Activated CD8-positive, alpha-beta T cell treated with anti-CD3 and anti-CD28 coated beads, Interleukin-2, amount 10 ng/mL, durations not matched to agents 7 days and 5 days (primary cell): ENCODE measurements around the gene SLC4A11. TPM values are rescaled to one million over a fixed set of nuclear protein-coding genes. Genes with fewer than 3 reads are reported as not detected.
"Not testable (repeated sequence)": the region's sequence is repeated elsewhere in the genome, so short reads cannot be mapped to it uniquely, and the experiment has no call there.

Source experiments
- ATAC-seq: fragments of 150-1000 bp; cut with Tn5 transposase; one replicate; pipeline ENCODE4 v1.10.0; 2021; ENCODE audit warnings: moderate library complexity
- CTCF ChIA-PET: fragments of 350-600 bp; sonication (Branson Sonifier 250); formaldehyde crosslinking; loops from one replicate; lab custom pipeline; 2021; ENCODE audit warnings: antibody characterized with exemption; lab: Charles Lee
- POLR2A ChIA-PET: fragments of 350-600 bp; sonication (Branson Sonifier 250); formaldehyde crosslinking; loops from one replicate; lab custom pipeline; 2021; ENCODE audit warnings: antibody characterized with exemption; lab: Charles Lee
- DNase-seq: peaks from one replicate; pipeline ENCODE4 v3.0.0-alpha.2; 2020
- H3K27ac Mint-ChIP-seq: one replicate; pipeline ENCODE4 v1.8.0; 2021; ENCODE audit warnings: mild to moderate bottlenecking, mixed read lengths
- H3K27me3 Mint-ChIP-seq: one replicate; pipeline ENCODE4 v1.8.0; 2021; ENCODE audit warnings: low read depth, mixed read lengths
- H3K36me3 Mint-ChIP-seq: one replicate; pipeline ENCODE4 v1.8.0; 2021; ENCODE audit warnings: low read depth, mixed read lengths
- H3K4me1 Mint-ChIP-seq: one replicate; pipeline ENCODE4 v1.8.0; 2021; ENCODE audit warnings: low read depth, mixed read lengths
- H3K4me3 Mint-ChIP-seq: one replicate; pipeline ENCODE4 v1.8.0; 2021; ENCODE audit warnings: mild to moderate bottlenecking, mixed read lengths
- H3K9me3 Mint-ChIP-seq: one replicate; pipeline ENCODE4 v1.8.0; 2022; ENCODE audit warnings: mixed read lengths; ENCODE audit not compliant: insufficient read depth
- total RNA-seq, 2 experiments: library from RNA; stranded (reverse); gene quantifications; one replicate each; pipeline ENCODE4 v1.2.3, GENCODE V29; 2021

The SLC4A11 gene
- total RNA-seq, 2 experiments from 2014 or later: 1.6 to 2.8 TPM

- ChIA-PET POLR2A (no interaction called here), CTCF (no interaction called here)
- no peak for DNase-seq
- Mint-ChIP-seq H3K4me1 (no peaks in the 10 kb centered on the region), H3K4me3 (no peak overlapping the region), H3K36me3 (peaks cover 65% of the 10 kb centered on the region), H3K9me3 (no peaks in the 10 kb centered on the region), H3K27ac (no peak overlapping the region), H3K27me3 (no peaks in the 10 kb centered on the region)
- ATAC-seq: no peak
These were observed 44.2 kb downstream of the SLC4A11 start for GRCh38 chr20:3194617-3195280.

- ATAC-seq (no peak), DNase-seq (no peak)
- no peak overlapping the region for H3K4me3 Mint-ChIP-seq
- H3K27ac Mint-ChIP-seq: no peak overlapping the region
- H3K36me3 Mint-ChIP-seq: peaks cover 58% of the 10 kb centered on the region
- no peaks in the 10 kb centered on the region for H3K27me3 Mint-ChIP-seq
- CTCF ChIA-PET: no interaction called here
- H3K4me1 Mint-ChIP-seq: no peaks in the 10 kb centered on the region
- POLR2A ChIA-PET: interaction anchor here (2.0 kb wide), 1 partner anchor 9 kb away, joined by 9 read pairs; no protein-coding TSS in a partner anchor
- H3K9me3 Mint-ChIP-seq: no peaks in the 10 kb centered on the region
These were observed 45.0 kb downstream of the SLC4A11 start for GRCh38 chr20:3193806-3194616.

DNA sequence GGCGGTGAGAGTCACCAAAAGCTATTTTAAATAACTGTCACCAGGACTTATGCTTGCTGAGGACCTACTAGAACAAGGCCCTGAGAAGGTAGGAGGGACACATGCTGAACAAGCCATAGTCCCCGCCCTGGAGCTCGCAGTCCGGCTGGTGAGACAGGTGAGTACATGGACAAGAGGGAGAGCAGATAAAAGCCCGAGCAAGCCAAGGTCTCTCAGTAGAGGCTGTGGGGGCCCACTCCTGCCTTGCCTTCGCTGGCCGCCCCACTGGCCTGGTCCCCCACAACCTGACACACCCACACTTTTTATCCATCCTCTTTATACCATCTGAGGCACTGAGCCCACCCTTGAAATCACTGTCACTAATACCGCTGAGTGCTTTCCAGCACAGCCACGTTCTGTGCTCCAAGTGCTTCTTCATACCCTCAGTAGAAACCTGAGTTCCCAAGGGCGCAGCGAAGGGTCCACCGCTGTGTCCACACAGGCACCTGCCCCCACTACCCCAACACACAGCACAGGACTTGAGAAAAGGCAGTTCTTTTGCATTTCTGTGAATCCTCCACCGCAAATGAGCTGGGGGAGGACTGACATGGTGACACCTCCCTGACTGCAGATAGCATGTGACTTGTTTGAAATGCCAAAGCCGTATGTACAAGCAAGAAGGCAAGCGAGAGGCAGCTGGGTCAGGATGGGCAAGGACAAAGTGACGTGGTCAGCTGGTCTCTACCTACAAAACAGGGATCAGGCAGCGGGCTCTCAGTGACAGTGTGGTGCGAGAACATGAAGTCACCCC lies 46.6 kb downstream of the SLC4A11 start:
- CTCF ChIA-PET: no interaction called here
- H3K9me3 Mint-ChIP-seq: no peaks in the 10 kb centered on the region
- H3K4me1 Mint-ChIP-seq: no peaks in the 10 kb centered on the region
- POLR2A ChIA-PET: interaction anchor here (2.0 kb wide), 1 partner anchor 11 kb away, joined by 9 read pairs; no protein-coding TSS in a partner anchor
- H3K27ac Mint-ChIP-seq: no peak overlapping the region
- DNase-seq (no peak), ATAC-seq (no peak)
- peaks cover 49% of the 10 kb centered on the region for H3K36me3 Mint-ChIP-seq
- H3K4me3 Mint-ChIP-seq: no peak overlapping the region
- H3K27me3 Mint-ChIP-seq: no peaks in the 10 kb centered on the region

- Mint-ChIP-seq H3K4me1 (no peaks in the 10 kb centered on the region), H3K9me3 (no peaks in the 10 kb centered on the region), H3K27ac (no peak overlapping the region), H3K36me3 (peaks cover 41% of the 10 kb centered on the region), H3K27me3 (no peaks in the 10 kb centered on the region), H3K4me3 (no peak overlapping the region)
- ChIA-PET POLR2A (no interaction called here), CTCF (no interaction called here)
- DNase-seq (no peak), ATAC-seq (no peak)
These were observed 48.3 kb downstream of the SLC4A11 start for GRCh38 chr20:3190681-3191111.

GRCh38 chr20:3189561-3190131 lies 49.3 kb downstream of the SLC4A11 start:
- no peak overlapping the region for H3K4me3 Mint-ChIP-seq
- DNase-seq (no peak), ATAC-seq (no peak)
- POLR2A ChIA-PET: no interaction called here
- CTCF ChIA-PET: no interaction called here
- H3K36me3 Mint-ChIP-seq: peaks cover 32% of the 10 kb centered on the region
- H3K27me3 Mint-ChIP-seq: no peaks in the 10 kb centered on the region
- no peaks in the 10 kb centered on the region for H3K9me3 Mint-ChIP-seq
- H3K27ac Mint-ChIP-seq: no peak overlapping the region
- H3K4me1 Mint-ChIP-seq: no peaks in the 10 kb centered on the region

- H3K27me3 Mint-ChIP-seq: no peaks in the 10 kb centered on the region
- ChIA-PET CTCF (no interaction called here), POLR2A (interaction anchor here (0.6 kb wide), 1 partner anchor 67 kb away, joined by 3 read pairs; no protein-coding TSS in a partner anchor)
- no peak overlapping the region for H3K27ac Mint-ChIP-seq
- peaks cover 28% of the 10 kb centered on the region for H3K36me3 Mint-ChIP-seq
- no peaks in the 10 kb centered on the region for H3K9me3 Mint-ChIP-seq
- ATAC-seq: no peak
- H3K4me1 Mint-ChIP-seq: no peaks in the 10 kb centered on the region
- H3K4me3 Mint-ChIP-seq: no peak overlapping the region
- DNase-seq: no peak
These were observed 50.1 kb downstream of the SLC4A11 start for GRCh38 chr20:3188823-3189413.

DNA sequence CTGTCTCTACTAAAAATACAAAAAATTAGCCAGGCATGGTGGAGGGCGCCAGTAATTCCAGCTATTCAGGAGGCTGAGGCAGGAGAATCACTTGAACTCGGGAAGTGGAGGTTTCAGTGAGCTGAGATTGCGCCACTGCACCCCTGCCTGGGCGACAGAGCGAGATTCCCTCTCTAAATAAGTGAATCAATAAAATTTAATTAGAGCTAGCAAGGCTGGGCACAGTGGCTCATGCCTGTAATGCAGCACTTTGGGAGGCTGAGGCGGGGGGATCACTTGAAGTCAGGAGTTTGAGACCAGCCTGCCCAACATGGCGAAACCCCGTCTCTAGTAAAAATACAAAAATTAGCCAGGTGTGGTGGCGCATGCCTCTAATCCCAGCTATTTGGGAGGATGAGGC lies 51.1 kb downstream of the SLC4A11 start:
- H3K4me1 Mint-ChIP-seq, H3K4me3 Mint-ChIP-seq, H3K27me3 Mint-ChIP-seq, DNase-seq, POLR2A ChIA-PET, CTCF ChIA-PET, H3K9me3 Mint-ChIP-seq, ATAC-seq, H3K27ac Mint-ChIP-seq: not testable (repeated sequence)
- H3K36me3 Mint-ChIP-seq: peaks cover 26% of the 10 kb centered on the region

DNA sequence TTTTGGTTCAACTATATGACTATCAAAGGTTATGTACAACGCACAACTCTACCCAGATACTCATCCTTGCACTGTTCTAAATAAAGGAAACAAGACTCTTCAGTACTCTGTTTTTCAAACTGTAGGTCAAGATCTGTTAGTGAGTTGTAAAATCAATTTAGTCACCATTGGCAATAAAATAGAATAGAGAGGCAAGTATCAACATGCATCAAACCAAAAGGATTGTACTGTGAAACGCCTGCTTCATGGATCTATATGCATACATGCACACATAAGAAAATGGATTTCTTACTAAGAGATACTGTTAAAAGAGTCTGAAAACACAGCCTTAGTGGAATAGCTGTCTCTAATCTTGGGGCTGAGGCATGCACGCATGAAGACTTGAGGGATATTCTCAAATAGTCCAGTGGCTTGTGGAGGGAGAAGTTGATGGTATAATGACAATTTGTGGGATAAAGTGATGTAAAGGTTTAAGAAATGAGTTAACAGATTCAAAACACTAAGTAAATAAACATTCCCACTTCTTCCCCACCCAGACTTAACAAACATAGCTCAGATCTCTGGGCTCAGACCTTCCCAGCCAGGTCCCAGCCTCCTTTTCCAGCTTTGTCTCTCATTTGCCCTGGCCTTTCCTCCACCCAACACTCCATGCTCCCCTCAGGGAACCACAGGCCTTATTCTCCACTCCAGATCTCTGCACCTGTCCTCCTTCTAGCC lies 54.9 kb downstream of the SLC4A11 start:
- ChIA-PET POLR2A (no interaction called here), CTCF (no interaction called here)
- no peak overlapping the region for H3K27ac Mint-ChIP-seq
- no peaks in the 10 kb centered on the region for H3K4me1 Mint-ChIP-seq
- H3K4me3 Mint-ChIP-seq: no peak overlapping the region
- H3K9me3 Mint-ChIP-seq: no peaks in the 10 kb centered on the region
- ATAC-seq (no peak), DNase-seq (no peak)
- no peaks in the 10 kb centered on the region for H3K36me3 Mint-ChIP-seq
- no peaks in the 10 kb centered on the region for H3K27me3 Mint-ChIP-seq

- H3K36me3 Mint-ChIP-seq, CTCF ChIA-PET, H3K9me3 Mint-ChIP-seq, H3K27me3 Mint-ChIP-seq, H3K27ac Mint-ChIP-seq, H3K4me1 Mint-ChIP-seq, ATAC-seq, H3K4me3 Mint-ChIP-seq, DNase-seq, POLR2A ChIA-PET: not testable (repeated sequence)
These were observed 56.6 kb downstream of the SLC4A11 start for GRCh38 chr20:3182429-3182828.

GRCh38 chr20:3181270-3181669 lies 57.7 kb downstream of the SLC4A11 start:
- H3K36me3 Mint-ChIP-seq: no peaks in the 10 kb centered on the region
- no peak overlapping the region for H3K4me3 Mint-ChIP-seq
- no peaks in the 10 kb centered on the region for H3K27me3 Mint-ChIP-seq
- no peaks in the 10 kb centered on the region for H3K9me3 Mint-ChIP-seq
- ATAC-seq (no peak), DNase-seq (no peak)
- ChIA-PET POLR2A (interaction anchor here (0.7 kb wide), 1 partner anchor 21 kb away, joined by 3 read pairs; no protein-coding TSS in a partner anchor), CTCF (no interaction called here)
- no peak overlapping the region for H3K27ac Mint-ChIP-seq
- no peaks in the 10 kb centered on the region for H3K4me1 Mint-ChIP-seq

DNA sequence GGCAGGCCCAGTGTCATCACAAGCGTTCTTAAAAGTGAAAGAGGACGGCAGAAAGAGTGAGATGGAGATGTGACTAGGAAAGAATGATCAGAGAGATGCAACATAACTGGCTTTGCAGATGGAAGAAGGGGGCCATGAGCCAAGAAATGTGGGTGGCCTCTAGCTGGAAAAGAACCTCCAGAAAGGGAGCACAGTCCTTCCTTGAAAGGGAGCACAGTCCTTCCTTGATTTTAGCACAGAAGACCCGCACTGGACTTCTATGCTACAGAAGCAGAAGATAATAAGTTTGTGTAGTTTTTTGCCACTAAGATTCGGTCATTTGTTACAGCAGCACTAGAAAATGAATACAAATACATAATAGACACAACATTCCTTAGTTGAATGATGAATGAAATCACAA lies 58.7 kb downstream of the SLC4A11 start:
- POLR2A ChIA-PET: no interaction called here
- no peak overlapping the region for H3K27ac Mint-ChIP-seq
- DNase-seq: no peak
- no peaks in the 10 kb centered on the region for H3K4me1 Mint-ChIP-seq
- no peak for ATAC-seq
- H3K27me3 Mint-ChIP-seq: peaks cover 3% of the 10 kb centered on the region
- CTCF ChIA-PET: no interaction called here
- no peak overlapping the region for H3K4me3 Mint-ChIP-seq
- no peaks in the 10 kb centered on the region for H3K36me3 Mint-ChIP-seq
- no peaks in the 10 kb centered on the region for H3K9me3 Mint-ChIP-seq
